ENCODE data around the gene TMEM175. TPM values are rescaled to one million over a fixed set of nuclear protein-coding genes. Genes with fewer than 3 reads are reported as not detected.

TMEM175 gene
- total and polyA plus RNA-seq, 9 donors: 10.6 to 28.4 (median 21.2) TPM

- Histone ChIP-seq H3K4me3 (no peak overlapping the region), H3K4me1 (ENCODE audit: insufficient read depth) (no peaks in the 10 kb centered on the region), H3K27ac (no peak overlapping the region), H3K27me3 (no peaks in the 10 kb centered on the region), H3K9me3 (no peaks in the 10 kb centered on the region), H3K36me3 (no peaks in the 10 kb centered on the region)
- DNase-seq: no peak
- intact Hi-C loops (cut with DNase I): no loop called here
- TF ChIP-seq CTCF (IDR thresholded peaks at IDR 0.05) (no peak), POLR2A (IDR thresholded peaks at IDR 0.05) (no peak), EP300 (IDR thresholded peaks at IDR 0.05) (no peak)
- 85 to 90% (median 90%) methylated on average over 24 of the region's 24 CpGs for WGBS, 3 donors
Measured at GRCh38 chr4:884896-885295, 47.4 kb upstream of the TMEM175 start.

- intact Hi-C loops (cut with DNase I): no loop called here
- no peak for DNase-seq
- WGBS, 3 donors: 88 to 91% (median 90%) methylated on average over 10 of the region's 10 CpGs
- Histone ChIP-seq H3K36me3 (no peaks in the 10 kb centered on the region), H3K27ac (no peak overlapping the region), H3K9me3 (no peaks in the 10 kb centered on the region), H3K27me3 (no peaks in the 10 kb centered on the region), H3K4me3 (no peak overlapping the region), H3K4me1 (ENCODE audit: insufficient read depth) (no peaks in the 10 kb centered on the region)
- no peak for TF ChIP-seq POLR2A (IDR thresholded peaks at IDR 0.05)
Measured at GRCh38 chr4:885353-885752, 46.9 kb upstream of the TMEM175 start.

GRCh38 chr4:886244-886643, 46.0 kb upstream of the TMEM175 start:
- intact Hi-C loops (cut with DNase I): no loop called here
- Histone ChIP-seq H3K36me3 (no peaks in the 10 kb centered on the region), H3K4me1 (ENCODE audit: insufficient read depth) (no peaks in the 10 kb centered on the region), H3K27ac (no peak overlapping the region), H3K9me3 (no peaks in the 10 kb centered on the region), H3K27me3 (no peaks in the 10 kb centered on the region), H3K4me3 (no peak overlapping the region)
- TF ChIP-seq POLR2A (IDR thresholded peaks at IDR 0.05) (no peak), EP300 (IDR thresholded peaks at IDR 0.05) (no peak), CTCF (IDR thresholded peaks at IDR 0.05) (no peak)
- WGBS, 3 donors: 62 to 79% (median 72%) methylated on average over 9 of the region's 9 CpGs
- DNase-seq: no peak

GRCh38 chr4:887034-887763, 45.1 kb upstream of the TMEM175 start:
- no peak for DNase-seq
- Histone ChIP-seq H3K4me3 (no peak overlapping the region), H3K4me1 (ENCODE audit: insufficient read depth) (no peaks in the 10 kb centered on the region), H3K27me3 (no peaks in the 10 kb centered on the region), H3K36me3 (no peaks in the 10 kb centered on the region), H3K9me3 (no peaks in the 10 kb centered on the region), H3K27ac (no peak overlapping the region)
- intact Hi-C loops (cut with DNase I): no loop called here
- 94 to 97% (median 96%) methylated on average over 63 of the region's 63 CpGs for WGBS, 3 donors
- TF ChIP-seq CTCF (IDR thresholded peaks at IDR 0.05) (no peak), EP300 (IDR thresholded peaks at IDR 0.05) (no peak), POLR2A (IDR thresholded peaks at IDR 0.05) (no peak)

- TF ChIP-seq POLR2A (IDR thresholded peaks at IDR 0.05) (no peak), EP300 (IDR thresholded peaks at IDR 0.05) (no peak), CTCF (IDR thresholded peaks at IDR 0.05) (no peak)
- no peak for DNase-seq
- no peaks in the 10 kb centered on the region for H3K4me1 ChIP-seq (ENCODE audit: insufficient read depth)
- H3K27ac ChIP-seq: no peak overlapping the region
- H3K4me3 ChIP-seq: no peak overlapping the region
- no peaks in the 10 kb centered on the region for H3K27me3 ChIP-seq
- no peaks in the 10 kb centered on the region for H3K9me3 ChIP-seq
- H3K36me3 ChIP-seq: no peaks in the 10 kb centered on the region
- WGBS, 3 donors: 94 to 96% (median 95%) methylated on average over 23 of the region's 23 CpGs
- intact Hi-C loops (cut with DNase I): no loop called here
Measured at GRCh38 chr4:888029-888428, 44.2 kb upstream of the TMEM175 start.
